C4-2B (cell line): ENCODE data around the gene PHOX2A.

ENCODE experiments used
- ZFX ChIP-seq: fragments of 450-650 bp; IDR thresholded peaks from 2 replicates; pipeline ENCODE4 v1.6.1; 2017
- TF ChIP-seq, protein P1 (sequence below): fragments of 450-650 bp; conservative IDR thresholded peaks from 2 replicates; pipeline ENCODE4 v1.5.1; 2017; ENCODE audit warnings: mild to moderate bottlenecking

DNA sequence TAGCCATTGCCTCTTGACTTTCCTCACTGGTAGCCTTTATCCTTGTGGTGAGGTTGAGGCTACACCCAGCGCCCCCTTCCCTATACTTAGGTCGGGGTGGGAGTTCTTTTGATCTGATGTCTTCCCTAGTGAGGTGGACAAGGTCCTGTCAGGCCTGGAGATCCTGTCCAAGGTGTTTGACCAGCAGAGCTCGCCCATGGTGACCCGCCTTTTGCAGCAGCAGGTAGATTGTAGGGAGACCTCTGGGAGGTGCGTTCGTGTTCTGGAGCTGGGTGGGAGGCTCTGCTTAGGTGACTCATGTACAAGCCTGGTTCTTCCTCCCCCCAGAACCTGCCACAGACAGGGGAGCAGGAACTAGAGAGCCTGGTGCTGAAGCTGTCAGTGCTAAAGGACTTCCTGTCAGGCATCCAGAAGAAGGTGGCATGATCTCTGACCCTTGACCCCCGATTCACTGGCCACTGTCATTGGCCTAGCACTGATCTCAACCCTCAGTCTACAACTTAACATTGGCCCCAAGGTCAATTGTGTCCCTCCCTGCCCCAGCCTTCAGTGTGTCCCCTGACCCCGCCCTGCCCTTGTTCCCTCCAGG is 14.5 kb downstream of the PHOX2A start:
- TF ChIP-seq, protein P1, sequence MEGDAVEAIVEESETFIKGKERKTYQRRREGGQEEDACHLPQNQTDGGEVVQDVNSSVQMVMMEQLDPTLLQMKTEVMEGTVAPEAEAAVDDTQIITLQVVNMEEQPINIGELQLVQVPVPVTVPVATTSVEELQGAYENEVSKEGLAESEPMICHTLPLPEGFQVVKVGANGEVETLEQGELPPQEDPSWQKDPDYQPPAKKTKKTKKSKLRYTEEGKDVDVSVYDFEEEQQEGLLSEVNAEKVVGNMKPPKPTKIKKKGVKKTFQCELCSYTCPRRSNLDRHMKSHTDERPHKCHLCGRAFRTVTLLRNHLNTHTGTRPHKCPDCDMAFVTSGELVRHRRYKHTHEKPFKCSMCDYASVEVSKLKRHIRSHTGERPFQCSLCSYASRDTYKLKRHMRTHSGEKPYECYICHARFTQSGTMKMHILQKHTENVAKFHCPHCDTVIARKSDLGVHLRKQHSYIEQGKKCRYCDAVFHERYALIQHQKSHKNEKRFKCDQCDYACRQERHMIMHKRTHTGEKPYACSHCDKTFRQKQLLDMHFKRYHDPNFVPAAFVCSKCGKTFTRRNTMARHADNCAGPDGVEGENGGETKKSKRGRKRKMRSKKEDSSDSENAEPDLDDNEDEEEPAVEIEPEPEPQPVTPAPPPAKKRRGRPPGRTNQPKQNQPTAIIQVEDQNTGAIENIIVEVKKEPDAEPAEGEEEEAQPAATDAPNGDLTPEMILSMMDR, result no peak
- no peak for TF ChIP-seq ZFX
